OCI-LY1 (cell line): ENCODE results near the gene PDE6A.

ENCODE experiments used
- H2AFZ ChIP-seq: fragments of 200-600 bp; sonication (generic), shearing (Covaris generic); 2 replicates; pipeline ENCODE4 v1.6.0; 2014; ENCODE audit warnings: antibody characterized with exemption, mild to moderate bottlenecking, low read length
- H3F3A ChIP-seq: fragments of 200-600 bp; sonication (generic), shearing (Covaris generic); 2 replicates; pipeline ENCODE4 v1.6.0; 2014; ENCODE audit warnings: mild to moderate bottlenecking, antibody characterized with exemption, low read length, moderate library complexity; ENCODE audit not compliant: insufficient read depth
- H3K27ac ChIP-seq: fragments of 200-600 bp; sonication (generic); 2 replicates; pipeline ENCODE4 v1.5.1; 2014; ENCODE audit warnings: low read length, mixed run types, mild to moderate bottlenecking, low read depth; ENCODE audit not compliant: poor library complexity, severe bottlenecking
- H3K27me3 ChIP-seq: fragments of 200-600 bp; sonication (generic); 2 replicates; pipeline ENCODE4 v1.6.0; 2014; ENCODE audit warnings: antibody characterized with exemption, mild to moderate bottlenecking, low read length, moderate library complexity; ENCODE audit not compliant: insufficient read depth
- H3K36me3 ChIP-seq: fragments of 200-600 bp; sonication (generic); 2 replicates; pipeline ENCODE4 v1.6.1; 2014; ENCODE audit warnings: mild to moderate bottlenecking, antibody characterized with exemption, low read length, moderate library complexity, mixed read lengths; ENCODE audit not compliant: insufficient read depth
- H3K4me1 ChIP-seq: fragments of 200-600 bp; sonication (generic); 2 replicates; pipeline ENCODE4 v1.5.1; 2014; ENCODE audit warnings: mild to moderate bottlenecking, low read length, moderate library complexity; ENCODE audit not compliant: insufficient read depth, severe bottlenecking
- H3K4me2 ChIP-seq: fragments of 200-600 bp; sonication (generic), shearing (Covaris generic); 2 replicates; pipeline ENCODE4 v1.6.1; 2014; ENCODE audit warnings: low read length
- H3K4me3 ChIP-seq: fragments of 200-600 bp; sonication (generic); 2 replicates; pipeline ENCODE4 v1.5.1; 2014; ENCODE audit warnings: low read length, low read depth, mild to moderate bottlenecking, mixed read lengths; ENCODE audit not compliant: poor library complexity, severe bottlenecking
- H3K79me2 ChIP-seq: fragments of 200-600 bp; shearing (Covaris generic); 2 replicates; pipeline ENCODE4 v1.6.1; 2016; ENCODE audit warnings: mixed run types, low read length, mixed read lengths; ENCODE audit not compliant: insufficient read depth
- H3K9ac ChIP-seq: fragments of 200-600 bp; sonication (generic), shearing (Covaris generic); 2 replicates; pipeline ENCODE4 v1.6.1; 2014; ENCODE audit warnings: mild to moderate bottlenecking, low read length, mixed read lengths
- H3K9me2 ChIP-seq: fragments of 200-600 bp; sonication (generic), shearing (Covaris generic); 2 replicates; pipeline ENCODE4 v1.6.1; 2014; ENCODE audit warnings: low read depth, mild to moderate bottlenecking, low read length, mixed read lengths
- H3K9me3 ChIP-seq: fragments of 200-600 bp; shearing (Covaris generic); 2 replicates; pipeline ENCODE4 v1.6.1; 2014; ENCODE audit warnings: low read length, mixed read lengths
- H4K20me1 ChIP-seq: fragments of 200-600 bp; sonication (generic), shearing (Covaris generic); 2 replicates; pipeline ENCODE4 v1.6.0; 2016; ENCODE audit warnings: mild to moderate bottlenecking, low read length; ENCODE audit not compliant: insufficient read depth
- CTCF ChIP-seq: fragments of 200-600 bp; sonication (generic), shearing (Covaris generic); IDR thresholded peaks from 2 replicates; pipeline ENCODE4 v1.5.1; 2017; ENCODE audit warnings: mild to moderate bottlenecking, antibody characterized with exemption, low read length, moderate library complexity, mixed read lengths
- EZH2 ChIP-seq: fragments of 200-600 bp; sonication (generic), shearing (Covaris generic); IDR thresholded peaks from 2 replicates; pipeline ENCODE4 v1.8.0; 2017; ENCODE audit warnings: borderline replicate concordance, mixed run types, mild to moderate bottlenecking, antibody characterized with exemption, low read length, moderate library complexity, mixed read lengths

The PDE6A gene

GRCh38 chr5:149938279-149938678 is 6.3 kb downstream of the PDE6A start:
- Histone ChIP-seq H3K9me3 (no peaks in the 10 kb centered on the region), H3K4me1 (no peaks in the 10 kb centered on the region), H3K79me2 (no peaks in the 10 kb centered on the region), H3K4me2 (no peak overlapping the region), H2AFZ (no peak overlapping the region), H3K27ac (no peak overlapping the region), H3K4me3 (no peak overlapping the region), H3K36me3 (no peaks in the 10 kb centered on the region), H3F3A (no peaks in the 10 kb centered on the region), H3K9me2 (no peaks in the 10 kb centered on the region), H3K27me3 (no peaks in the 10 kb centered on the region), H4K20me1 (no peaks in the 10 kb centered on the region), H3K9ac (no peak overlapping the region)
- no peak for TF ChIP-seq CTCF
- no peak for TF ChIP-seq EZH2

GRCh38 chr5:149937610-149938009 is 7.0 kb downstream of the PDE6A start:
- no peak overlapping the region for H3K27ac ChIP-seq
- H3K9me3 ChIP-seq: no peaks in the 10 kb centered on the region
- no peaks in the 10 kb centered on the region for H3K9me2 ChIP-seq
- no peaks in the 10 kb centered on the region for H3F3A ChIP-seq
- TF ChIP-seq CTCF: no peak
- no peak for TF ChIP-seq EZH2
- H3K27me3 ChIP-seq: no peaks in the 10 kb centered on the region
- no peaks in the 10 kb centered on the region for H4K20me1 ChIP-seq
- no peak overlapping the region for H3K9ac ChIP-seq
- no peaks in the 10 kb centered on the region for H3K36me3 ChIP-seq
- no peaks in the 10 kb centered on the region for H3K79me2 ChIP-seq
- H2AFZ ChIP-seq: no peak overlapping the region
- H3K4me3 ChIP-seq: no peak overlapping the region
- no peak overlapping the region for H3K4me2 ChIP-seq
- H3K4me1 ChIP-seq: no peaks in the 10 kb centered on the region

- Histone ChIP-seq H3K9me3 (no peaks in the 10 kb centered on the region), H3F3A (no peaks in the 10 kb centered on the region), H3K9me2 (no peaks in the 10 kb centered on the region), H3K4me3 (no peak overlapping the region), H3K27ac (no peak overlapping the region), H3K27me3 (no peaks in the 10 kb centered on the region), H3K36me3 (no peaks in the 10 kb centered on the region), H3K4me1 (no peaks in the 10 kb centered on the region), H2AFZ (no peak overlapping the region), H4K20me1 (no peaks in the 10 kb centered on the region), H3K4me2 (no peak overlapping the region), H3K9ac (no peak overlapping the region), H3K79me2 (no peaks in the 10 kb centered on the region)
- TF ChIP-seq CTCF: no peak
- no peak for TF ChIP-seq EZH2
Measured at GRCh38 chr5:149936700-149937091, 7.9 kb downstream of the PDE6A start.
